ENCODE measurements around the gene GLI3. TPM values are rescaled to one million over a fixed set of nuclear protein-coding genes. Genes with fewer than 3 reads are reported as not detected.

The GLI3 gene
- polyA plus RNA-seq, 1 of the 3 experiments (the other 2 are of a cell fraction): 0.08 TPM

- TF ChIP-seq SMC3 (IDR thresholded peaks at IDR 0.05; ENCODE audit: low read depth, low read length): no peak
Observed at GRCh38 chr7:42105554-42106358, 131.3 kb downstream of the GLI3 start (continued).

- no peak overlapping the region for H3K27ac ChIP-seq (ENCODE audit: low read depth in 2 of 2, low read length in 1 of 2)
- no peak overlapping the region for H2AFZ ChIP-seq (ENCODE audit: low read depth)
- POLR2A ChIA-PET: no interaction called here
- H3K4me1 ChIP-seq (ENCODE audit: control insufficient read depth in 1 of 2, insufficient read depth in 2 of 2, low read depth in 1 of 2, low read length in 1 of 2): no peaks in the 10 kb centered on the region; a peak in 1 of 4 replicates
- 11% methylated on average over 2 of the region's 2 CpGs for WGBS (ENCODE audit: low lambda C conversion rate)
- H3K36me3 ChIP-seq (replicated peaks in 1 of 2; ENCODE audit: control insufficient read depth in 1 of 2, insufficient read depth in 2 of 2, low read length in 1 of 2): no peaks in the 10 kb centered on the region
- DNase-seq: no peak
- no peak overlapping the region for H3K4me3 ChIP-seq (ENCODE audit: low read depth in 2 of 2, low read length in 1 of 2)
- no peaks in the 10 kb centered on the region for H3K9me2 ChIP-seq
- H3F3A ChIP-seq (replicated peaks; ENCODE audit: insufficient read depth): no peaks in the 10 kb centered on the region
- peaks cover 53% of the 10 kb centered on the region; the same call in 1 of the 2 replicates for H3K27me3 ChIP-seq (ENCODE audit: insufficient read depth)
- H3K79me2 ChIP-seq (ENCODE audit: insufficient read depth): no peaks in the 10 kb centered on the region
- no peaks in the 10 kb centered on the region for H4K20me1 ChIP-seq (ENCODE audit: insufficient read depth)
- H3K4me2 ChIP-seq: no peak overlapping the region
- H3K9me3 ChIP-seq: no peaks in the 10 kb centered on the region
- H3K9ac ChIP-seq: no peak overlapping the region
- CTCF ChIA-PET: no interaction called here
- TF ChIP-seq RFX5 (IDR thresholded peaks at IDR 0.05; ENCODE audit: low read length): no peak
- no peak for TF ChIP-seq YY1 (IDR thresholded peaks at IDR 0.05; ENCODE audit: low read depth)
- TF ChIP-seq NRF1 (IDR thresholded peaks at IDR 0.05; ENCODE audit: low read depth, low read length): no peak
- no peak for TF ChIP-seq ELF1 (IDR thresholded peaks at IDR 0.05)
- TF ChIP-seq EP300 (IDR thresholded peaks at IDR 0.05; ENCODE audit: borderline replicate concordance in 1 of 2, low read depth in 1 of 2, low read length in 1 of 2): no peak
- no peak for TF ChIP-seq MEF2A (IDR thresholded peaks at IDR 0.05; ENCODE audit: borderline replicate concordance, low read depth)
- no peak for TF ChIP-seq SMC3 (IDR thresholded peaks at IDR 0.05; ENCODE audit: low read depth, low read length)
- TF ChIP-seq PBX3 (IDR thresholded peaks at IDR 0.05): no peak
- TF ChIP-seq EZH2phosphoT487 (IDR thresholded peaks at IDR 0.05; ENCODE audit: borderline replicate concordance, low read depth): no peak
- no peak for TF ChIP-seq RXRA (IDR thresholded peaks at IDR 0.05; ENCODE audit: borderline replicate concordance, low read depth)
- no peak for TF ChIP-seq POLR2AphosphoS5 (IDR thresholded peaks at IDR 0.05; ENCODE audit: low read depth, low read length)
- no peak for TF ChIP-seq NFIC (IDR thresholded peaks at IDR 0.05; ENCODE audit: borderline replicate concordance)
- TF ChIP-seq REST (IDR thresholded peaks at IDR 0.05; ENCODE audit: low read depth, low read length): no peak
- no peak for TF ChIP-seq USF1 (IDR thresholded peaks at IDR 0.05; ENCODE audit: borderline replicate concordance, low read depth)
Observed at GRCh38 chr7:42104694-42105093, 132.3 kb downstream of the GLI3 start.

Measured in SK-N-SH (cell line).